ENCODE measurements around the gene TBC1D8B. TPM values are rescaled to one million over a fixed set of nuclear protein-coding genes. Genes with fewer than 3 reads are reported as not detected.

Gene TBC1D8B
- total RNA-seq, 2 donors from 2014 or later: 11.6 to 17.9 TPM

- no peak for DNase-seq
- Histone ChIP-seq H3K4me3 (no peak overlapping the region), H3K9ac (ENCODE audit: low read depth in 2 of 2, low read length in 2 of 2) (no peak overlapping the region), H3K9me3 (no peaks in the 10 kb centered on the region), H3K4me1 (no peaks in the 10 kb centered on the region), H3K27ac (no peak overlapping the region), H3K36me3 (no peaks in the 10 kb centered on the region), H3K27me3 (no peaks in the 10 kb centered on the region)
- TF ChIP-seq CTCF (IDR thresholded peaks at IDR 0.05): no peak
- intact Hi-C loops (cut with DNase I): no loop called here
Observed at GRCh38 chrX:106917830-106918500, 115.5 kb downstream of the TBC1D8B start.

GRCh38 chrX:106919932-106920452, 117.5 kb downstream of the TBC1D8B start, which contains the start of gene CLDN2:
Gene CLDN2, plus strand, starts transcription at chrX:106920402. Its CDS starts 7,827 bp downstream, at chrX:106928229.
- intact Hi-C loops (cut with DNase I): no loop called here
- no peak within 1 kb of the TSS for H3K27ac ChIP-seq
- no peaks in the 10 kb centered on the region for H3K4me1 ChIP-seq
- no peak for DNase-seq
- H3K4me3 ChIP-seq: no peak within 1 kb of the TSS
- no peaks in the 10 kb centered on the region for H3K36me3 ChIP-seq
- H3K9ac ChIP-seq (ENCODE audit: low read depth in 2 of 2, low read length in 2 of 2): no peak within 1 kb of the TSS
- H3K27me3 ChIP-seq: no peaks in the 10 kb centered on the region
- TF ChIP-seq CTCF (IDR thresholded peaks at IDR 0.05): no peak
- H3K9me3 ChIP-seq: no peaks in the 10 kb centered on the region

GRCh38 chrX:106921637-106922036, 119.2 kb downstream of the TBC1D8B start:
- TF ChIP-seq CTCF (IDR thresholded peaks at IDR 0.05): no peak
- no peak overlapping the region for H3K9ac ChIP-seq (ENCODE audit: low read depth in 2 of 2, low read length in 2 of 2)
- no peaks in the 10 kb centered on the region for H3K36me3 ChIP-seq
- H3K4me3 ChIP-seq: no peak overlapping the region
- no peak overlapping the region for H3K27ac ChIP-seq
- no peak for DNase-seq
- H3K27me3 ChIP-seq: no peaks in the 10 kb centered on the region
- intact Hi-C loops (cut with DNase I): no loop called here
- no peaks in the 10 kb centered on the region for H3K9me3 ChIP-seq
- H3K4me1 ChIP-seq: no peaks in the 10 kb centered on the region

Other genes starting within 250 kb of the TBC1D8B start
- gene RADX, start 190.7 kb upstream of the TBC1D8B start, total RNA-seq: under 1 TPM; 0.50 to 0.96 TPM
- gene RNF128, start 76.0 kb upstream of the TBC1D8B start, total RNA-seq: 10 to 100 TPM; 28.0 to 41.5 TPM
- not detected for gene RIPPLY1, start 100.7 kb downstream of the TBC1D8B start, total RNA-seq
- gene CLDN2, start 117.7 kb downstream of the TBC1D8B start, total RNA-seq: 1 to 10 TPM in 1 of 2 donors, under 1 TPM in 1; 0.58 to 1.9 TPM
- 10 to 100 TPM; 11.2 to 11.3 TPM for gene MORC4, start 197.5 kb downstream of the TBC1D8B start, total RNA-seq

Measured in colonic mucosa (tissue), 4 donors.